Upper lobe of left lung (tissue), 6 donors: ENCODE measurements around the gene SNU13. TPM values are rescaled to one million over a fixed set of nuclear protein-coding genes. Genes with fewer than 3 reads are reported as not detected.
A peak's percentile ranks its signal among the peaks of the same experiment; 100 is the strongest.
"Not testable (repeated sequence)": the region's sequence is repeated elsewhere in the genome, so short reads cannot be mapped to it uniquely, and the experiment has no call there.

Experiments used
- ATAC-seq, 2 donors: fragments of 200-7000 bp; cut with Tn5 transposase; one replicate each; pipeline ENCODE4 v1.9.1; 2022; ENCODE audit warnings: mild to moderate bottlenecking in 2 of 2, moderate library complexity in 2 of 2; ENCODE audit not compliant: low FRiP score in 2 of 2
- DNase-seq, 2 donors: peaks; one replicate each; pipeline ENCODE4 v3.0.0-alpha.2; 2019 to 2020
- H3K27ac ChIP-seq, 4 donors: fragments of 200-600 bp; sonication (generic); one replicate each; pipeline ENCODE4 v1.5.1; 2016 to 2019
- H3K27me3 ChIP-seq, 4 donors: fragments of 200-600 bp; sonication (generic); one replicate each; pipeline ENCODE4 v1.5.1; 2017 to 2019
- H3K36me3 ChIP-seq, 4 donors: fragments of 200-600 bp; sonication (generic); one replicate each; pipeline ENCODE4 v1.5.1; 2016 to 2019
- H3K4me1 ChIP-seq, 4 donors: fragments of 200-600 bp; sonication (generic); one replicate each; pipeline ENCODE4 v1.5.1; 2018 to 2019
- H3K4me3 ChIP-seq, 4 donors: fragments of 200-600 bp; sonication (generic); one replicate each; pipeline ENCODE4 v1.5.1; 2017 to 2019; ENCODE audit warnings: mild to moderate bottlenecking in 2 of 4, moderate library complexity in 1 of 4
- H3K9me3 ChIP-seq, 4 donors: fragments of 200-600 bp; sonication (generic); one replicate each; pipeline ENCODE4 v1.5.1; 2018 to 2019
- CTCF ChIP-seq, 6 experiments: fragments of 450-650 bp in 4 of 6; fragments of 200-600 bp in 2 of 6; sonication (generic) in 2 of 6; IDR thresholded peaks; one replicate each; pipeline ENCODE4 v1.5.1; 2016 to 2019; ENCODE audit warnings: antibody characterized with exemption in 6 of 6
- EP300 ChIP-seq, 4 donors: sonication (generic); formaldehyde crosslinking; IDR thresholded peaks; one replicate each; pipeline ENCODE4 v1.5.1; 2017; ENCODE audit warnings: antibody characterized with exemption in 4 of 4, control low read depth in 2 of 4
- POLR2A ChIP-seq, 4 donors: fragments of 450-650 bp; IDR thresholded peaks; one replicate each; pipeline ENCODE4 v1.5.1; 2016 to 2017; ENCODE audit warnings: antibody characterized with exemption in 4 of 4, mild to moderate bottlenecking in 2 of 4
- POLR2AphosphoS5 ChIP-seq, 2 donors: sonication (generic); formaldehyde crosslinking; IDR thresholded peaks; one replicate each; pipeline ENCODE4 v1.5.1; 2017; ENCODE audit warnings: antibody characterized with exemption in 2 of 2
- WGBS, 2 donors: methylation state at CpG; one replicate each; pipeline ENCODE4 v1.1.5; 2017 to 2018; 5-methylcytosine and 5-hydroxymethylcytosine counted together
- total RNA-seq, 6 donors: library from RNA; depleted of rRNA in 4 of 6; stranded (reverse); fragments of >200 nt in 4 of 6; gene quantifications; one replicate each; pipeline versions ENCODE4 v1.1.0 to v1.2.1, GENCODE V29; 2016 to 2021
- donor health status: DM: no; HTN: no; CAD: no; lungs with moderate emphysema.
- donor health status: DM: no; HTN: yes; CAD: no; lungs with severe emphysema.

The SNU13 gene
- total RNA-seq, 6 donors from 2014 or later: 40.9 to 124 (median 92.0) TPM

GRCh38 chr22:41641854-41642253 lies 46.8 kb downstream of the SNU13 start:
- 96 to 98% methylated on average over 7 of the region's 7 CpGs for WGBS, 2 donors
- Histone ChIP-seq H3K36me3 (peaks cover 25 to 94% (median 67%) of the 10 kb centered on the region in 4 donors), H3K9me3 (no peaks in the 10 kb centered on the region), H3K27ac (no peak overlapping the region), H3K4me1 (peaks cover 0 to 9% (median 7%) of the 10 kb centered on the region in 4 donors), H3K4me3 (no peak overlapping the region), H3K27me3 (no peaks in the 10 kb centered on the region)
- DNase-seq (no peak), ATAC-seq (no peak)
- no peak for TF ChIP-seq POLR2A (IDR thresholded peaks at IDR 0.05)
- no peak for TF ChIP-seq EP300 (IDR thresholded peaks at IDR 0.05)
- TF ChIP-seq POLR2AphosphoS5 (IDR thresholded peaks at IDR 0.05): no peak
- no peak for TF ChIP-seq CTCF (IDR thresholded peaks at IDR 0.05)

GRCh38 chr22:41638748-41639147 lies 49.9 kb downstream of the SNU13 start:
- no peaks in the 10 kb centered on the region for H3K27me3 ChIP-seq
- peaks cover 24 to 99% (median 75%) of the 10 kb centered on the region in 4 donors for H3K36me3 ChIP-seq
- no peak overlapping the region for H3K4me3 ChIP-seq
- no peaks in the 10 kb centered on the region for H3K9me3 ChIP-seq
- TF ChIP-seq POLR2AphosphoS5 (IDR thresholded peaks at IDR 0.05) (peak in 1 of 2 donors; percentile 19), EP300 (IDR thresholded peaks at IDR 0.05) (peak in 1 of 4 donors; percentile 16), CTCF (IDR thresholded peaks at IDR 0.05) (no peak), POLR2A (IDR thresholded peaks at IDR 0.05) (no peak)
- ATAC-seq: peak; percentile 40 to 84
- 71 to 76% methylated on average over 5 of the region's 5 CpGs for WGBS, 2 donors
- H3K4me1 ChIP-seq: peaks cover 0 to 9% (median 6%) of the 10 kb centered on the region in 4 donors
- H3K27ac ChIP-seq: peak overlapping the region; percentile 27 to 67 (median 52)
- DNase-seq: no peak

GRCh38 chr22:41638124-41638523 lies 50.5 kb downstream of the SNU13 start:
- H3K4me1 ChIP-seq: peaks cover 0 to 9% (median 6%) of the 10 kb centered on the region in 4 donors
- H3K27ac ChIP-seq: peak overlapping the region; percentile 27 to 67 (median 52)
- DNase-seq (peak in 1 of 2 donors; percentile 67), ATAC-seq (peak; percentile 67 to 94)
- no peak overlapping the region for H3K4me3 ChIP-seq
- TF ChIP-seq CTCF (IDR thresholded peaks at IDR 0.05): no peak
- TF ChIP-seq POLR2AphosphoS5 (IDR thresholded peaks at IDR 0.05): peak in 1 of 2 donors; percentile 9
- peak in 1 of 4 donors; percentile 44 for TF ChIP-seq POLR2A (IDR thresholded peaks at IDR 0.05)
- peak in 2 of 4 donors; percentile 42 to 81 for TF ChIP-seq EP300 (IDR thresholded peaks at IDR 0.05)
- 61 to 76% methylated on average over 5 of the region's 5 CpGs for WGBS, 2 donors
- peaks cover 21 to 98% (median 76%) of the 10 kb centered on the region in 4 donors for H3K36me3 ChIP-seq
- no peaks in the 10 kb centered on the region for H3K9me3 ChIP-seq
- H3K27me3 ChIP-seq: no peaks in the 10 kb centered on the region

GRCh38 chr22:41637623-41638022 lies 51.0 kb downstream of the SNU13 start:
- H3K4me1 ChIP-seq, H3K9me3 ChIP-seq, H3K27me3 ChIP-seq, H3K4me3 ChIP-seq: not testable (repeated sequence)
- Histone ChIP-seq H3K27ac (peak overlapping the region; percentile 27 to 67 (median 54)), H3K36me3 (peaks cover 16 to 96% (median 73%) of the 10 kb centered on the region in 4 donors)
- 87 to 89% methylated on average over 8 of the region's 8 CpGs for WGBS, 2 donors
- peak in 1 of 2 donors; percentile 76 for DNase-seq
- peak in 1 of 2 donors; percentile 71 for ATAC-seq

- TF ChIP-seq EP300 (IDR thresholded peaks at IDR 0.05) (no peak), CTCF (IDR thresholded peaks at IDR 0.05) (no peak), POLR2AphosphoS5 (IDR thresholded peaks at IDR 0.05) (no peak), POLR2A (IDR thresholded peaks at IDR 0.05) (no peak)
- DNase-seq (no peak), ATAC-seq (peak in 1 of 2 donors; percentile 41)
- peaks cover 0 to 9% (median 6%) of the 10 kb centered on the region in 4 donors for H3K4me1 ChIP-seq
- H3K27ac ChIP-seq: no peak overlapping the region
- no peaks in the 10 kb centered on the region for H3K9me3 ChIP-seq
- H3K4me3 ChIP-seq: no peak overlapping the region
- WGBS, 2 donors: 83 to 85% methylated on average over 7 of the region's 7 CpGs
- peaks cover 18 to 93% (median 65%) of the 10 kb centered on the region in 4 donors for H3K36me3 ChIP-seq
- H3K27me3 ChIP-seq: no peaks in the 10 kb centered on the region
Observed at GRCh38 chr22:41636467-41636866, 52.2 kb downstream of the SNU13 start.

GRCh38 chr22:41634610-41635009 lies 54.1 kb downstream of the SNU13 start:
- peaks cover 22 to 92% (median 62%) of the 10 kb centered on the region in 4 donors for H3K36me3 ChIP-seq
- not testable (repeated sequence) for H3K27ac ChIP-seq, H3K4me1 ChIP-seq, H3K4me3 ChIP-seq, DNase-seq, ATAC-seq, H3K9me3 ChIP-seq, H3K27me3 ChIP-seq
- 97 to 99% methylated on average over 8 of the region's 8 CpGs for WGBS, 2 donors

GRCh38 chr22:41631615-41632014 lies 57.1 kb downstream of the SNU13 start:
- not testable (repeated sequence) for DNase-seq, ATAC-seq, H3K9me3 ChIP-seq, H3K4me1 ChIP-seq, H3K27ac ChIP-seq, H3K27me3 ChIP-seq, H3K4me3 ChIP-seq
- peaks cover 31 to 91% (median 71%) of the 10 kb centered on the region in 4 donors for H3K36me3 ChIP-seq
- WGBS, 2 donors: 96 to 97% methylated on average over 6 to 7 of the region's 23 CpGs

GRCh38 chr22:41631115-41631514 lies 57.6 kb downstream of the SNU13 start:
- peaks cover 35 to 91% (median 71%) of the 10 kb centered on the region in 4 donors for H3K36me3 ChIP-seq
- not testable (repeated sequence) for H3K27me3 ChIP-seq, ATAC-seq, H3K9me3 ChIP-seq, H3K27ac ChIP-seq, H3K4me1 ChIP-seq, H3K4me3 ChIP-seq
- WGBS, 2 donors: no CpG with 5 or more reads among the region's 28 CpGs
- DNase-seq: peak in 1 of 2 donors; percentile 58
